H9 (cell line): ENCODE results near the gene FAT1. TPM values are rescaled to one million over a fixed set of nuclear protein-coding genes. Genes with fewer than 3 reads are reported as not detected.

Source experiments
- DNase-seq: peaks from one replicate; pipeline ENCODE4 v3.0.0-alpha.2; 2017
- H2AFZ ChIP-seq: one replicate; pipeline ENCODE4 v1.6.1; 2013; ENCODE audit warnings: mild to moderate bottlenecking, low read length, control low read depth, moderate library complexity
- H2AK5ac ChIP-seq: 2 replicates; pipeline ENCODE4 v1.6.1; 2013; ENCODE audit warnings: low read length, control low read depth, mixed read lengths; ENCODE audit not compliant: insufficient read length
- H2BK120ac ChIP-seq: one replicate; pipeline ENCODE4 v1.6.1; 2013; ENCODE audit warnings: low read depth, mild to moderate bottlenecking, low read length, control low read depth, inconsistent platforms; ENCODE audit not compliant: poor library complexity, severe bottlenecking
- H2BK12ac ChIP-seq: 2 replicates; pipeline ENCODE4 v1.6.1; 2013; ENCODE audit warnings: low read length, control low read depth, mixed read lengths, low read depth; ENCODE audit not compliant: insufficient read length
- H2BK15ac ChIP-seq: 2 replicates; pipeline ENCODE4 v1.6.1; 2013; ENCODE audit warnings: low read depth, low read length, control low read depth
- H2BK20ac ChIP-seq: one replicate; pipeline ENCODE4 v1.6.1; 2013; ENCODE audit warnings: low read depth, mild to moderate bottlenecking, low read length, control low read depth, inconsistent platforms; ENCODE audit not compliant: poor library complexity, severe bottlenecking
- H2BK5ac ChIP-seq: 2 replicates; pipeline ENCODE4 v1.6.1; 2013; ENCODE audit warnings: low read length, control low read depth, mixed read lengths; ENCODE audit not compliant: insufficient read length
- H3K14ac ChIP-seq: 2 replicates; pipeline ENCODE4 v1.6.1; 2013; ENCODE audit warnings: low read length, control low read depth; ENCODE audit not compliant: insufficient read depth
- H3K18ac ChIP-seq: 2 replicates; pipeline ENCODE4 v1.6.1; 2013; ENCODE audit warnings: low read depth, mild to moderate bottlenecking, mixed read lengths, low read length, control low read depth; ENCODE audit not compliant: insufficient read length
- H3K23ac ChIP-seq: 2 replicates; pipeline ENCODE4 v1.6.1; 2013; ENCODE audit warnings: low read length, control low read depth, mixed read lengths, low read depth; ENCODE audit not compliant: insufficient read length
- H3K23me2 ChIP-seq: 2 replicates; pipeline ENCODE4 v1.6.1; 2013; ENCODE audit warnings: low read depth, mild to moderate bottlenecking, mixed read lengths, low read length, control low read depth; ENCODE audit not compliant: insufficient read length, poor library complexity, severe bottlenecking
- H3K27ac ChIP-seq: 2 replicates; pipeline ENCODE4 v1.5.1; 2013; ENCODE audit warnings: low read length, control low read depth, mixed read lengths, low read depth; ENCODE audit not compliant: insufficient read length
- H3K27me3 ChIP-seq: 2 replicates; pipeline ENCODE4 v1.6.1; 2013; ENCODE audit warnings: low read length, control low read depth, inconsistent platforms; ENCODE audit not compliant: insufficient read depth
- H3K4ac ChIP-seq: 2 replicates; pipeline ENCODE4 v1.6.1; 2013; ENCODE audit warnings: low read depth, mild to moderate bottlenecking, control low read depth, inconsistent platforms, low read length, moderate library complexity
- H3K4me1 ChIP-seq: 2 replicates; pipeline ENCODE4 v1.6.1; 2013; ENCODE audit warnings: low read length, control low read depth, inconsistent platforms; ENCODE audit not compliant: insufficient read depth
- H3K4me2 ChIP-seq: 2 replicates; pipeline ENCODE4 v1.6.1; 2013; ENCODE audit warnings: low read length, control low read depth, mixed read lengths; ENCODE audit not compliant: insufficient read length, insufficient read depth
- H3K56ac ChIP-seq: 2 replicates; pipeline ENCODE4 v1.6.1; 2013; ENCODE audit warnings: low read depth, mild to moderate bottlenecking, mixed read lengths, low read length, control low read depth; ENCODE audit not compliant: insufficient read length
- H3K79me1 ChIP-seq: 2 replicates; pipeline ENCODE4 v1.6.1; 2013; ENCODE audit warnings: low read depth, mild to moderate bottlenecking, moderate library complexity, low read length, control low read depth, inconsistent platforms; ENCODE audit not compliant: insufficient read depth, poor library complexity, severe bottlenecking
- H3K79me2 ChIP-seq: 2 replicates; pipeline ENCODE4 v1.6.1; 2013; ENCODE audit warnings: low read length, control low read depth, inconsistent platforms; ENCODE audit not compliant: insufficient read depth
- H3K9ac ChIP-seq: 2 replicates; pipeline ENCODE4 v1.6.1; 2013; ENCODE audit warnings: low read length, control low read depth, mixed read lengths; ENCODE audit not compliant: insufficient read length; ENCODE audit errors: extremely low read depth
- H3K9me3 ChIP-seq: one replicate; pipeline ENCODE4 v1.6.1; 2013; ENCODE audit warnings: low read depth, low read length, inconsistent platforms; ENCODE audit not compliant: control insufficient read depth
- H3T11ph ChIP-seq: one replicate; pipeline ENCODE4 v1.6.1; 2013; ENCODE audit warnings: mild to moderate bottlenecking, low read length, control low read depth, inconsistent platforms
- H4K20me1 ChIP-seq: one replicate; pipeline ENCODE4 v1.6.1; 2013; ENCODE audit not compliant: control insufficient read depth, insufficient read length, insufficient read depth
- H4K5ac ChIP-seq: 2 replicates; pipeline ENCODE4 v1.6.1; 2013; ENCODE audit warnings: low read depth, mild to moderate bottlenecking, mixed read lengths, low read length, control low read depth; ENCODE audit not compliant: insufficient read length
- H4K8ac ChIP-seq: replicated peaks from 2 replicates; pipeline ENCODE4 v1.6.1; 2013; ENCODE audit warnings: low read length, control low read depth, mixed read lengths, low read depth; ENCODE audit not compliant: insufficient read length
- H4K91ac ChIP-seq: 2 replicates; pipeline ENCODE4 v1.6.1; 2013; ENCODE audit warnings: low read depth, mild to moderate bottlenecking, moderate library complexity, mixed read lengths, low read length, control low read depth; ENCODE audit not compliant: insufficient read length
- H3K27ac Mint-ChIP-seq, 3 experiments: 2 replicates in 2 of 3; 3 replicates in 1 of 3; pipeline ENCODE4 v1.8.0; 2020 to 2021; ENCODE audit warnings: mixed read lengths in 3 of 3, mild to moderate bottlenecking in 1 of 3, moderate library complexity in 1 of 3
- H3K27me3 Mint-ChIP-seq: 2 replicates; pipeline ENCODE4 v1.8.0; 2021; ENCODE audit warnings: low read depth, mild to moderate bottlenecking, moderate library complexity, mixed read lengths
- H3K36me3 Mint-ChIP-seq, 3 experiments: 2 replicates in 2 of 3; 3 replicates in 1 of 3; pipeline ENCODE4 v1.8.0; 2020 to 2021; ENCODE audit warnings: low read depth in 3 of 3, mixed read lengths in 3 of 3; ENCODE audit not compliant: insufficient read depth in 1 of 3
- H3K4me1 Mint-ChIP-seq, 2 experiments: 2 replicates each; pipeline ENCODE4 v1.8.0; 2020; ENCODE audit warnings: mixed read lengths in 2 of 2
- H3K4me3 Mint-ChIP-seq, 2 experiments: 2 replicates in 1 of 2; 3 replicates in 1 of 2; pipeline ENCODE4 v1.8.0; 2020 to 2021; ENCODE audit warnings: mild to moderate bottlenecking in 2 of 2, mixed read lengths in 2 of 2, moderate library complexity in 1 of 2
- H3K9me3 Mint-ChIP-seq, 2 experiments: 2 replicates in 1 of 2; 3 replicates in 1 of 2; pipeline ENCODE4 v1.8.0; 2020; ENCODE audit warnings: mild to moderate bottlenecking in 2 of 2, mixed read lengths in 2 of 2, moderate library complexity in 1 of 2
- CTCF ChIP-seq: fragments of 200-600 bp; sonication (generic); conservative IDR thresholded peaks from 3 replicates; pipeline ENCODE4 v1.8.0; 2021; ENCODE audit warnings: antibody characterized with exemption, mild to moderate bottlenecking
- WGBS: extraction: QIAGEN DNeasy Blood & Tissue Kit; methylation state at CpG from one replicate; pipeline ENCODE4 v1.1.7; 2013; ENCODE audit warnings: missing lambda C conversion rate, low lambda C conversion rate, mixed read lengths; ENCODE audit not compliant: insufficient read length; ENCODE audit errors: extremely low coverage; 5-methylcytosine and 5-hydroxymethylcytosine counted together
- total RNA-seq: library from RNA; stranded (reverse); gene quantifications from 2 replicates; pipeline ENCODE4 v1.2.1, GENCODE V29; 2021

Gene FAT1
- total RNA-seq, 1 experiment from 2014 or later, result 173 TPM

GRCh38 chr4:186554539-186554913 lies 169.1 kb downstream of the FAT1 start:
- peak; percentile 53 for TF ChIP-seq CTCF
- DNase-seq, result peak; percentile 78
- Histone ChIP-seq H3K9me3 (no peaks in the 10 kb centered on the region), H3K23me2 (peaks cover 8% of the 10 kb centered on the region), H3K18ac (no peak overlapping the region), H2BK20ac (no peak overlapping the region), H3K14ac (no peak overlapping the region), H4K8ac (no peak overlapping the region), H2BK5ac (no peak overlapping the region), H3K27ac (no peak overlapping the region), H4K5ac (no peak overlapping the region), H3K9ac (no peak overlapping the region), H2BK120ac (no peak overlapping the region), H2BK15ac (no peak overlapping the region), H3K79me2 (no peaks in the 10 kb centered on the region), H3K27me3 (no peaks in the 10 kb centered on the region; the same call in 1 of the 2 replicates), H3K56ac (no peak overlapping the region), H3T11ph (no peak overlapping the region), H3K4me1 (no peaks in the 10 kb centered on the region), H4K91ac (no peak overlapping the region), H2BK12ac (no peak overlapping the region), H2AK5ac (no peak overlapping the region), H2AFZ (peak overlapping the region; percentile 35), H3K79me1 (no peaks in the 10 kb centered on the region), H3K23ac (no peak overlapping the region), H4K20me1 (no peaks in the 10 kb centered on the region), H3K4me2 (peak overlapping the region; percentile 72), H3K4ac (no peak overlapping the region)
- WGBS, result no CpG with 5 or more reads among the region's 12 CpGs
- H3K27ac Mint-ChIP-seq, result no peak overlapping the region; a peak in 1 of 7 replicates
- H3K4me1 Mint-ChIP-seq, result peaks cover 6 to 14% of the 10 kb centered on the region in 2 experiments
- H3K4me3 Mint-ChIP-seq, result peak overlapping the region; percentile 71 to 85
- H3K27me3 Mint-ChIP-seq, result peaks cover 27% of the 10 kb centered on the region
- no peaks in the 10 kb centered on the region for H3K36me3 Mint-ChIP-seq
- no peaks in the 10 kb centered on the region for H3K9me3 Mint-ChIP-seq
